Hepatocyte (in vitro differentiated cells): ENCODE measurements around the gene COX19. TPM values are rescaled to one million over a fixed set of nuclear protein-coding genes. Genes with fewer than 3 reads are reported as not detected.

Source experiments
- DNase-seq: peaks from one replicate; pipeline ENCODE4 v3.0.0-alpha.2; 2016; ENCODE audit warnings: low spot score
- H2AFZ ChIP-seq: fragments of 200-600 bp; sonication (generic); 2 replicates; pipeline ENCODE4 v1.6.0; 2016; ENCODE audit warnings: antibody characterized with exemption, mild to moderate bottlenecking
- H3K27ac ChIP-seq: fragments of 200-600 bp; sonication (generic); 2 replicates; pipeline ENCODE4 v1.5.1; 2016; ENCODE audit warnings: mild to moderate bottlenecking
- H3K27me3 ChIP-seq: fragments of 200-600 bp; sonication (generic); 2 replicates; pipeline ENCODE4 v1.6.1; 2016
- H3K36me3 ChIP-seq: fragments of 200-600 bp; sonication (generic); replicated peaks from 2 replicates; pipeline ENCODE4 v1.5.1; 2016; ENCODE audit warnings: low read depth; ENCODE audit not compliant: insufficient read depth
- H3K4me1 ChIP-seq: fragments of 200-600 bp; sonication (generic); 2 replicates; pipeline ENCODE4 v1.5.1; 2016; ENCODE audit warnings: mild to moderate bottlenecking, moderate library complexity; ENCODE audit not compliant: insufficient read depth
- H3K4me2 ChIP-seq: fragments of 200-600 bp; sonication (generic); 2 replicates; pipeline ENCODE4 v1.6.0; 2016
- H3K4me3 ChIP-seq: fragments of 200-600 bp; sonication (generic); 2 replicates; pipeline ENCODE4 v1.5.1; 2016; ENCODE audit warnings: mild to moderate bottlenecking
- H3K79me2 ChIP-seq: fragments of 200-600 bp; sonication (generic); 2 replicates; pipeline ENCODE4 v1.6.0; 2017; ENCODE audit warnings: mild to moderate bottlenecking
- H3K9me2 ChIP-seq: fragments of 200-600 bp; sonication (generic); replicated peaks from 2 replicates; pipeline ENCODE4 v1.6.0; 2017; ENCODE audit warnings: mild to moderate bottlenecking; ENCODE audit not compliant: insufficient read depth
- H3K9me3 ChIP-seq: fragments of 200-600 bp; sonication (generic); 2 replicates; pipeline ENCODE4 v1.5.1; 2016; ENCODE audit warnings: low read depth, mild to moderate bottlenecking
- H4K20me1 ChIP-seq: fragments of 200-600 bp; sonication (generic); 2 replicates; pipeline ENCODE4 v1.6.0; 2016; ENCODE audit warnings: mild to moderate bottlenecking; ENCODE audit not compliant: insufficient read depth, poor library complexity, severe bottlenecking
- CTCF ChIP-seq: fragments of 200-600 bp; sonication (generic); IDR thresholded peaks from 2 replicates; pipeline ENCODE4 v1.5.1; 2016; ENCODE audit warnings: antibody characterized with exemption, mild to moderate bottlenecking; ENCODE audit not compliant: poor library complexity
- EZH2 ChIP-seq: fragments of 200-600 bp; sonication (generic); IDR thresholded peaks from 2 replicates; pipeline ENCODE4 v1.6.1; 2016; ENCODE audit warnings: antibody characterized with exemption, mild to moderate bottlenecking, borderline replicate concordance
- EZH2phosphoT487 ChIP-seq: fragments of 200-600 bp; sonication (generic); IDR thresholded peaks from one replicate; pipeline ENCODE4 v1.6.1; 2018; ENCODE audit warnings: antibody characterized with exemption, mild to moderate bottlenecking, low read depth, moderate library complexity; ENCODE audit not compliant: unreplicated experiment, severe bottlenecking
- WGBS: methylation state at CpG from one replicate; pipeline ENCODE4 v1.1.6; 2016; ENCODE audit warnings: low lambda C conversion rate; ENCODE audit errors: missing lambda C conversion rate; 5-methylcytosine and 5-hydroxymethylcytosine counted together
- polyA plus RNA-seq: library from polyadenylated mRNA; unstranded; fragments of >200 nt; fragmentation: Nextera tagmentation; extraction: Ambion mirVana; gene quantifications from 2 replicates; pipeline ENCODE4 v1.2.1, GENCODE V29; 2016
- total RNA-seq: library from RNA; depleted of rRNA; stranded (reverse); fragments of >200 nt; gene quantifications from 2 replicates; pipeline ENCODE4 v1.2.3, GENCODE V29; 2014

The COX19 gene
- total and polyA plus RNA-seq, 2 experiments from 2014 or later, result 11.6 to 18.9 TPM

- 69% methylated on average over 38 of the region's 40 CpGs for WGBS
- Histone ChIP-seq H3K4me1 (peaks cover 18% of the 10 kb centered on the region), H3K9me3 (no peaks in the 10 kb centered on the region), H3K27me3 (no peaks in the 10 kb centered on the region), H2AFZ (no peak overlapping the region), H4K20me1 (no peaks in the 10 kb centered on the region), H3K4me2 (no peak overlapping the region), H3K27ac (peak overlapping the region; percentile 66), H3K36me3 (no peaks in the 10 kb centered on the region), H3K9me2 (no peaks in the 10 kb centered on the region), H3K4me3 (no peak overlapping the region), H3K79me2 (no peaks in the 10 kb centered on the region)
- DNase-seq, result peak; percentile 67
- no peak for TF ChIP-seq CTCF
- TF ChIP-seq EZH2, result no peak
- TF ChIP-seq EZH2phosphoT487, result no peak
Measured at GRCh38 chr7:923108-924041, 52.0 kb downstream of the COX19 start.

GRCh38 chr7:922334-923107 is 52.8 kb downstream of the COX19 start:
- no peaks in the 10 kb centered on the region for H3K36me3 ChIP-seq
- H3K27me3 ChIP-seq, result no peaks in the 10 kb centered on the region
- TF ChIP-seq CTCF (no peak), EZH2phosphoT487 (no peak), EZH2 (no peak)
- H3K4me1 ChIP-seq, result peaks cover 18% of the 10 kb centered on the region
- no peaks in the 10 kb centered on the region for H3K9me3 ChIP-seq
- no peak overlapping the region for H3K4me2 ChIP-seq
- WGBS, result 79% methylated on average over 27 of the region's 29 CpGs
- DNase-seq, result no peak
- no peak overlapping the region for H2AFZ ChIP-seq
- no peaks in the 10 kb centered on the region for H4K20me1 ChIP-seq
- H3K9me2 ChIP-seq, result no peaks in the 10 kb centered on the region
- no peak overlapping the region for H3K4me3 ChIP-seq
- no peaks in the 10 kb centered on the region for H3K79me2 ChIP-seq
- H3K27ac ChIP-seq, result peak overlapping the region; percentile 66

- Histone ChIP-seq H3K9me3 (no peaks in the 10 kb centered on the region), H3K4me1 (peaks cover 14% of the 10 kb centered on the region), H3K4me2 (no peak overlapping the region), H3K79me2 (no peaks in the 10 kb centered on the region), H3K27ac (no peak overlapping the region), H3K9me2 (no peaks in the 10 kb centered on the region), H3K4me3 (no peak overlapping the region), H3K36me3 (no peaks in the 10 kb centered on the region), H4K20me1 (no peaks in the 10 kb centered on the region), H2AFZ (no peak overlapping the region), H3K27me3 (no peaks in the 10 kb centered on the region)
- DNase-seq, result no peak
- TF ChIP-seq EZH2phosphoT487, result no peak
- TF ChIP-seq CTCF, result no peak
- TF ChIP-seq EZH2, result no peak
- 92% methylated on average over 30 of the region's 36 CpGs for WGBS
Measured at GRCh38 chr7:921581-922333, 53.6 kb downstream of the COX19 start.
